Mesothelial cell of epicardium (in vitro differentiated cells): Measurements from ENCODE around the gene MAL. TPM values are rescaled to one million over a fixed set of nuclear protein-coding genes. Genes with fewer than 3 reads are reported as not detected.

Experiments used
- DNase-seq, 2 experiments: peaks; one replicate each; pipeline ENCODE4 v3.0.0; 2021; ENCODE audit warnings: low spot score in 2 of 2; ENCODE audit not compliant: unreplicated experiment in 2 of 2
- H3K27ac Mint-ChIP-seq: 2 replicates; pipeline ENCODE4 v1.8.0; 2021; ENCODE audit warnings: mixed read lengths
- H3K27me3 Mint-ChIP-seq: 2 replicates; pipeline ENCODE4 v1.8.0; 2021; ENCODE audit warnings: low read depth, mixed read lengths
- H3K36me3 Mint-ChIP-seq: 2 replicates; pipeline ENCODE4 v1.8.0; 2021; ENCODE audit warnings: mixed read lengths
- H3K4me1 Mint-ChIP-seq: 2 replicates; pipeline ENCODE4 v1.8.0; 2021; ENCODE audit warnings: mixed read lengths
- H3K4me3 Mint-ChIP-seq: 2 replicates; pipeline ENCODE4 v1.8.0; 2021; ENCODE audit warnings: mild to moderate bottlenecking, moderate library complexity, mixed read lengths
- H3K9me3 Mint-ChIP-seq: 2 replicates; pipeline ENCODE4 v1.8.0; 2021; ENCODE audit warnings: mixed read lengths
- total RNA-seq: library from RNA; stranded (reverse); gene quantifications from 3 replicates; pipeline ENCODE4 v1.2.1, GENCODE V29; 2021
- TF ChIP-seq, protein P1 (sequence below): fragments of 200-600 bp; sonication (generic); IDR thresholded peaks from one replicate; pipeline ENCODE4 v1.5.0; 2021; ENCODE audit warnings: antibody characterized with exemption; ENCODE audit not compliant: unreplicated experiment

The MAL gene
- total RNA-seq, 1 donor from 2014 or later: not detected

DNA sequence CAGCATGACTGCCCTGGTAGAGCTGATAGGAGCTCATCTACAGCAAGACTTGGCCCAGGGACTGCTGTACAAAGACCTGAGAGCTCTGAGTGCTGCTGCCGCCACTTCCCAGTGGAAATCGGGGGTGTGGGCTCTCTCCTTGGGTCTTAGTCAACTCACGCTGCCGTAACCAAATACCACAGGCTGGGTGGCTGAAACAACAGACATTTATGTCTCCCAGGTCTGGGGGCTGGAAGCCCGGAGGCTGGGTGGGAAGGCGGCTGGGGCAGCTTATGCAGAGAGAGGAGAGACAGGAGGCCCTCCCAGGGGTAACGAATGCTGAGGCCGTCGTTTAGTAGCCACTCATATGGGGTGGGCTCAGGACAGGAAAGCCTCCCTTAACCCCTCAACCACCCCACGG lies 15.4 kb upstream of the MAL start:
- H3K4me1 Mint-ChIP-seq: no peaks in the 10 kb centered on the region
- H3K27me3 Mint-ChIP-seq: peaks cover 10% of the 10 kb centered on the region
- H3K36me3 Mint-ChIP-seq: no peaks in the 10 kb centered on the region
- no peak overlapping the region for H3K4me3 Mint-ChIP-seq
- TF ChIP-seq, protein P1, sequence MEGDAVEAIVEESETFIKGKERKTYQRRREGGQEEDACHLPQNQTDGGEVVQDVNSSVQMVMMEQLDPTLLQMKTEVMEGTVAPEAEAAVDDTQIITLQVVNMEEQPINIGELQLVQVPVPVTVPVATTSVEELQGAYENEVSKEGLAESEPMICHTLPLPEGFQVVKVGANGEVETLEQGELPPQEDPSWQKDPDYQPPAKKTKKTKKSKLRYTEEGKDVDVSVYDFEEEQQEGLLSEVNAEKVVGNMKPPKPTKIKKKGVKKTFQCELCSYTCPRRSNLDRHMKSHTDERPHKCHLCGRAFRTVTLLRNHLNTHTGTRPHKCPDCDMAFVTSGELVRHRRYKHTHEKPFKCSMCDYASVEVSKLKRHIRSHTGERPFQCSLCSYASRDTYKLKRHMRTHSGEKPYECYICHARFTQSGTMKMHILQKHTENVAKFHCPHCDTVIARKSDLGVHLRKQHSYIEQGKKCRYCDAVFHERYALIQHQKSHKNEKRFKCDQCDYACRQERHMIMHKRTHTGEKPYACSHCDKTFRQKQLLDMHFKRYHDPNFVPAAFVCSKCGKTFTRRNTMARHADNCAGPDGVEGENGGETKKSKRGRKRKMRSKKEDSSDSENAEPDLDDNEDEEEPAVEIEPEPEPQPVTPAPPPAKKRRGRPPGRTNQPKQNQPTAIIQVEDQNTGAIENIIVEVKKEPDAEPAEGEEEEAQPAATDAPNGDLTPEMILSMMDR: no peak
- DNase-seq: no peak
- no peaks in the 10 kb centered on the region for H3K9me3 Mint-ChIP-seq
- H3K27ac Mint-ChIP-seq: no peak overlapping the region

DNA sequence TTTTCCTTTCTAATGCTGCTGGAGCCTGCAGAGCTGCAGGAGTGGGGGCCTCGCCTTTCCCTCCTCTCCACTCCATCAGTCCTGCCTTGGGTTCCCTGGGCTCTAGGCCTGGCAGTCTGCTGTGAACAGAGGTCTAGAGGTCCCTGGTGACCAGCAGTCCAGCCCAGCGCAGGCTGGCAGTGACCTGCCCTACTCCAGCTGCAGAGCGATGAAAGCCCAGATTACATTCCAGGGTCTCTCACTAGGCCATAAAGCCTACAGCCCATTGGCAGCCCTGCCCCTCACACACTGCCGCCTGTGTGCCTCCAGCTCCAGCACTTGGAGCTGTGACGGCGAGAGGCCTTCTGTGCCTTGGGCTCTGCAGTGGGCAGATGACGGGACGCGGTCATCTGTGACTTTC lies 14.8 kb upstream of the MAL start:
- Mint-ChIP-seq H3K4me3 (no peak overlapping the region), H3K27me3 (peaks cover 14% of the 10 kb centered on the region), H3K4me1 (no peaks in the 10 kb centered on the region), H3K27ac (no peak overlapping the region), H3K36me3 (no peaks in the 10 kb centered on the region), H3K9me3 (no peaks in the 10 kb centered on the region)
- no peak for DNase-seq
- TF ChIP-seq, protein P1: no peak

DNA sequence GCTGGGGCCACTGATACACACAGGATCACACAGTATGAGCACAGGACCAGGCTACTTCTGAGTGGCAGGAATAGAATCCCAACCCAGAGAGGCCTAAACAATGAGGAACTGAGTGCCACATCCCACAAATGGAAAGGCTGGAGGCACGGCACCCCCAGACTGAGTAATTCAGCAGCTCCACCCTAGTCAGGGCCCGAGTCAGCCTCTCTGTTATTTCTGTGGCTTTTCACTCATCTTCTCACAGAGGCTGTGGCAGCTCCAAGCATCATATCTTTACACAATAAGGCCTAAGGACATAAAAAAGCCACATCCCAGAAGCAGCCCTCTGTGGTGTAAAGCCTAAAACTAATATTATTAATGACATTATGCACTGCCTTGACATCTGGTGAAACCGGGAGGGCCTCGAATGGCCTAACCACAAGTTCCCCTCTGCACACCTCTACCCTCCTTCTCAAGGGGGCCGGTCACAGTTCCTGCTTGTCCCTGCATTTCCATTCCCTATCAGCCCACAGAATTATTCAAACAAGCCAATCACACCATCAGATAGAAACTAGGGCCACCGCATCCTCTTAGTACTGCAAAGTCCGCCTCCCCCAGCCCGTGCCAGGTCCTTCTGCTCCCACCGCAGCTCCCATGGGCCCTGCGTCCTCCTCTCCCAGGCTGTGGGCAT lies 12.5 kb upstream of the MAL start:
- H3K9me3 Mint-ChIP-seq: no peaks in the 10 kb centered on the region
- H3K4me3 Mint-ChIP-seq: no peak overlapping the region
- TF ChIP-seq, protein P1: no peak

DNA sequence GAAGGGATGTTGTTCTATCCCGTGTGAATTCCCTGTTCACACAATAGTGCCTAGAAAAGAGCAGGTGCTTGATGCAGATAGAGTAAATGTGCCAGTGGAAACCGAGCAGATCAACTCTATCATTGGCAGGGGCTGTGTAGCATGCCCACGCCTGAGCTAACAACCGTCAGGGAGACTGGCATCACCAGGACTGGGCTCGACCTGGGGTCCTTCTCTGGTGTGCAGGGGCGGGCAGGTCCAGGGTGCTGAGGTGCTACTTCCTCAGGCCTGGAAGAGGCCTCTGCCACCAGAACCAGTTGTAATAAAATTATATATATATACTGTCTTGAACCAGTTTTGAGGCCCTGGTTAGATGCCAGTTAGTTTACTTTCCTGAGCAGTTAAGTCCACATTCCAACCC lies 11.8 kb upstream of the MAL start:
- Mint-ChIP-seq H3K36me3 (no peaks in the 10 kb centered on the region), H3K9me3 (no peaks in the 10 kb centered on the region), H3K27ac (no peak overlapping the region), H3K27me3 (peaks cover 22% of the 10 kb centered on the region), H3K4me1 (no peaks in the 10 kb centered on the region), H3K4me3 (no peak overlapping the region)
- TF ChIP-seq, protein P1: no peak
- DNase-seq: no peak

More for the DNA sequence above, 12.5 kb upstream of the MAL start:
- no peak overlapping the region for H3K27ac Mint-ChIP-seq
- H3K36me3 Mint-ChIP-seq: no peaks in the 10 kb centered on the region
- no peaks in the 10 kb centered on the region for H3K4me1 Mint-ChIP-seq
- peaks cover 18% of the 10 kb centered on the region for H3K27me3 Mint-ChIP-seq
- no peak for DNase-seq

DNA sequence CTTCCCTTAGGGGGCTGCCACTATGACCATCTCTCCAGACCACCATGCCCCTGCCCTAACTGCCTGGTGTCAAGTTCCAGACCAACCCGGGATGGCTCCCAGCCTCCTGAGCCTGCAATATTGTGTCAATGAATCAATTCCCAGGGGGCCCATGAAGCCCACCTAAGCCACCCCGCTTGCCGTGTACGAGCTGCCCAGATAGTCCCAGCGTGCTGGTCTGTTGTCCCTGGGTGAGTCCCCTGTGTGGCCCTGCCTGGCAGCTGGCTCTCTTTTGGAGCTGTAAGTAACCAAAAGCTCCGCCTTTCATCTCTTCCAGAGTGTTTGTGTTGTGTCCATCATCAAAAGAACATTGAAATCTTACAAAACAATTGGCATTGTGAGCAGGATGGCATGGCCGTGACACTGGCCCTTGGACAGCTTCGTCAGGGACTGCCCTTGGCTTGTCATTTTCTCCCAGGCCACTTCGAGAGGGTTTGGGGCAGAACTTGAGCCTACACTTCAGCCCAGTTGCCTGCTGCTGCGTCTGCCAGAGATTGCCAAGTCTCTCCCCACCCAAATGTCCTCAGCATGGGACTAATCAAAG lies 11.3 kb upstream of the MAL start:
- TF ChIP-seq, protein P1: no peak
- DNase-seq: no peak
- Mint-ChIP-seq H3K4me1 (no peaks in the 10 kb centered on the region), H3K27ac (no peak overlapping the region), H3K27me3 (peaks cover 26% of the 10 kb centered on the region), H3K36me3 (no peaks in the 10 kb centered on the region), H3K9me3 (no peaks in the 10 kb centered on the region), H3K4me3 (no peak overlapping the region)
